EH (cell line): ENCODE results near the gene PSME3.
"Not testable (repeated sequence)": the region's sequence is repeated elsewhere in the genome, so short reads cannot be mapped to it uniquely, and the experiment has no call there.

Experiments used
- DNase-seq: peaks from one replicate; pipeline ENCODE4 v3.0.0-alpha.2; 2015; ENCODE audit warnings: low read depth

PSME3 gene

GRCh38 chr17:42878123-42878880 lies 45.1 kb downstream of the PSME3 start:
- DNase-seq = peak; percentile 8

GRCh38 chr17:42878924-42879595 lies 45.9 kb downstream of the PSME3 start:
- no peak for DNase-seq

DNA sequence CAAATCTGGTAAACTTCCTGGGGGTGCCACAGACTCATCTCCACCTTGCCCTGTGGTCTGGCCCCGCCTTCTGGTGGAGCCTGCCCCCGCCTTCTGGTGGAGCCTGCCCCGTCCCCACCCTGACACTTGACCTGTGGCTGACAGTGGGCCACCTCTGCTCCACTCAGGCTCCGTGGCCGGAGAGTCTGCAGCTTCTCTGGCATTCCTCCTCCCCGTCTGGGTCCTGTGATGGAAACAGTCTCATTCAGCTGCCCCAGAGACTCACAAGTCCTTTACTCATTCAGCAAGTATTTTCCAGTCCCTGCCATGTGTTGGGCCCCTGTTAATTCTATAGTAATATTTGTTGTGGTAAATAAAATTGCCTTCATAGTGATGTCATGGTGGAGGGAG lies 46.4 kb downstream of the PSME3 start:
- peak; percentile 48 for DNase-seq

- no peak for DNase-seq
Observed at GRCh38 chr17:42880776-42881310, 47.6 kb downstream of the PSME3 start.

GRCh38 chr17:42881706-42882105 lies 48.5 kb downstream of the PSME3 start:
- DNase-seq = not testable (repeated sequence)

GRCh38 chr17:42882166-42882565 lies 49.0 kb downstream of the PSME3 start:
- no peak for DNase-seq

- DNase-seq = no peak
Observed at GRCh38 chr17:42883802-42884558, 50.8 kb downstream of the PSME3 start.

DNA sequence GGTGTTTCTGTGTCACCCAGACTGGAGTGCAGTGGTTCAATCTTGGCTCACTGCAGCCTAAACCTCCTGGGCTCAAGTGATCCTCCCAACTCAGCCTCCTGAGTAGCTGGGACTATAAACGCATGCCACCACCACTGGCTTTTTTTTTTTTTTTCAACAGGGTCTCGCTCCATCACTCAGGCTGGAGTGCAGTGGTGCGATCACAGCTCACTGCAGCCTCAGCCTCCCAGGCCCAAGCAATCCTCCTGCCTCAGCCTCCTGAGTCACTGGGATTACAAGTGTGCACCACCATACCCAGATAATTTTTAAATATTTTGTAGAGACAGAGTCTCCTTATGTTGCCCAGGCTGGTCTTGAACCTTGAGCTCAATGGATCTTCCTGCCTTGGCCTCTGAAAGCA lies 52.6 kb downstream of the PSME3 start:
- DNase-seq = not testable (repeated sequence)

DNA sequence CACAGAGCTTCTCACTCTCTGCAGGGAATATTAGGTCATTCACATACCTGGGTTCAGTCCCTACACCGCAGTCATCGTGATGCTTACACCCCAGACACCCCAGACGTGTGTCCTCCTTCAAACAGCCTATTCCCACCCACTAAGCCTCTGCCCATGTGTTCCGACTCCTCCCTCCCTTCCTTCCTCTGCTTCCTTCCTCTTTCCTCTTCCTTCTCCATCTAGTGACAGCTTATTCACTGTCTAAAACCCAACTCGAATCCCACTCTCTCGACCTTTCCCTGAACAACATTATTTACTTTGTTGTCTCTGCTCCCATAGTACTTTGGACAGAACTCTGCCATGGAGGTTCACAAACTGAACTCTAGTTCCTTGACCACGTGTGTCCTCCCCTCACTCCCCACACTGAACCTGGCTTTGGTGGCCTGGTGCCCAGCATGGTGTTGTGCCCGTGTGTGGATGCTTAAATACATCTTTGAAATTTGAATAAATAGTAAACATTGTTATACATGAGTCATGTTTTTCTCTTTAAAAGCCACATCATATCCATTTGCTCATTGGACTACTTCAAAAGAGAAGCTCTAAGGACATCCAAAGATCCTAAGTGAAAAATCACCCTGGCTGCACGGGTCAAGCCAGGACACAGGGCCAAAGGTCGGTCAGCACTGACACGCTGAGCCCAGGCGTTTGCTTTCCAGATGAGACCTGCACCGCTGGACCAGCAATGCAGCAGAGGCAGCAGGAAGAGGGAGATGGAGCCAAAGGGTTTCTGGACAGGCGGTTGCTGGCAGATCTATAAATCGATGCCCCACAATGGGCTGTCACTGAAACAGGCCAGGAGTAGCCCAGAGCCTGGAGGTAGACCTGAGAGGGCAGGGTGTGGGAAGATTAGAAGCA lies 53.3 kb downstream of the PSME3 start:
- no peak for DNase-seq

DNA sequence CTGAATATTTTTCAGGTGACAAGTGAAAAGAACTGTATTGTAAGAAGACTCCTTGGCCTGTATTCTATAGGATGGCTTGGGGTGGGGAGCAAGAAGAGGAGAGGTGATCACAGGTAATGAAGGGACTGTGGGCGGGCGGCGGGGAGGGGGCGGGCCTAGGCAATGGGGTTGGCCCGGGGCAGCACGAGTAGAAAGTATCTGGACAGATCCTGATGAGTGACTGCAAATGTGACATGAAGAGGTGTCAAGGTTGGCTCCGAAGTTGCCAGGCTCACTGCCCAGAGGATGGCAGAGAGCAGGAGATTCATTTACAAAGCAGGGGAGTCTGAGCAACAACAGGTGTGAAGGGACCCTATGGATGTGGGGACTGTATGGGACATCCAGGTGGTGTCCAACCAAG lies 56.6 kb downstream of the PSME3 start:
- no peak for DNase-seq

DNA sequence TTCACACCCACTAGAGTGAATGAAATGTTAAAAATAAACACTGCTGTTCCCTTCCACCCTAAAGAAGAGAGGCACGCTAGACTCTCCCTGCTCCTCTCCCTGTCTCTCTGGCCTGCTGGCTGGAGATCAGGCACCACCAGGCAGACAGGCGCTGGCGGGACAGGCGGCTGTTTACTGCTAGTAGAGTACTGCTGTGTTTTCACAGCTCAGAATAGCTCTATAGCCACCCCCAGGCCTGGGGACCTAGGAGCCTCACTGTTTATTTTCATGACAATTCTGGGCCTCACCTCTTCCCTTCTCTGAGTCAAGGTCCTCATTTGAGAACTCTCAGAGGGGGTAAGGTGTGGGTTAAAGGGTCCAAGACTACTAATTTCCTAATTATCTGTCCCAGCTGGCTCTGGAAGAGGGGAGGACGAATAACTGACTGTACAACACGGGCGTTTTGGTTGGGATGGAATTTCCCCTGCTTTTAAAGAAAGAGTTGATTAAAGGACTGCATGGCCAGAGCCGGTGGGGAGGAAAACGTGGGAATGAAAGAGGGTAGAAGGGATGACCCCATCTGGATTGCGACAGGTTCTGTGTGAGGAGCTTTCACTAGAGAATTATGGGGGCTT lies 58.4 kb downstream of the PSME3 start:
- peak; percentile 40 for DNase-seq

DNA sequence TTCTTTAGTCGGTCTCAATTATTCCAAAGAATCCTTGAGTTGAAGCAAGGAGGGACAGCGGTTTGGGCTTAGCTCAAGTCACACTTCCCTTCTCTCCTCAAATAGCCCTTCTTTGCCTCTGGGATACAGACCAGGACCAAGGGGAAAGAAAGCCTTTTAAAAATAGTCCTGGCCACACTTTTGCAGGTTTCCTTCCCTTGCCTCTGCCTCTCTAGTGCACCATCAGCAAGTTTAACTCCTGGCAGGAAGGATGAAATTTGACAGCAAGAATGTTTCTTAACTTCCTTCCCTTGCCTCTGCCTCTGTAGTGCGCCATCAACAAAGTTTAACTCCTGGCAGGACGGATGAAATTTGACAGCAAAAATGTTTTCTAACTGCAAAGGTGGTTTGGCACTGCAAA lies 60.2 kb downstream of the PSME3 start:
- no peak for DNase-seq
